H9 (cell line): ENCODE data around the gene PACSIN2. TPM values are rescaled to one million over a fixed set of nuclear protein-coding genes. Genes with fewer than 3 reads are reported as not detected.

Experiments used
- DNase-seq: peaks from one replicate; pipeline ENCODE4 v3.0.0-alpha.2; 2017
- H2AFZ ChIP-seq: one replicate; pipeline ENCODE4 v1.6.1; 2013; ENCODE audit warnings: mild to moderate bottlenecking, low read length, control low read depth, moderate library complexity
- H2AK5ac ChIP-seq: 2 replicates; pipeline ENCODE4 v1.6.1; 2013; ENCODE audit warnings: low read length, control low read depth, mixed read lengths; ENCODE audit not compliant: insufficient read length
- H2BK120ac ChIP-seq: one replicate; pipeline ENCODE4 v1.6.1; 2013; ENCODE audit warnings: low read depth, mild to moderate bottlenecking, low read length, control low read depth, inconsistent platforms; ENCODE audit not compliant: poor library complexity, severe bottlenecking
- H2BK12ac ChIP-seq: 2 replicates; pipeline ENCODE4 v1.6.1; 2013; ENCODE audit warnings: low read length, control low read depth, mixed read lengths, low read depth; ENCODE audit not compliant: insufficient read length
- H2BK15ac ChIP-seq: 2 replicates; pipeline ENCODE4 v1.6.1; 2013; ENCODE audit warnings: low read depth, low read length, control low read depth
- H2BK20ac ChIP-seq: one replicate; pipeline ENCODE4 v1.6.1; 2013; ENCODE audit warnings: low read depth, mild to moderate bottlenecking, low read length, control low read depth, inconsistent platforms; ENCODE audit not compliant: poor library complexity, severe bottlenecking
- H2BK5ac ChIP-seq: 2 replicates; pipeline ENCODE4 v1.6.1; 2013; ENCODE audit warnings: low read length, control low read depth, mixed read lengths; ENCODE audit not compliant: insufficient read length
- H3K14ac ChIP-seq: 2 replicates; pipeline ENCODE4 v1.6.1; 2013; ENCODE audit warnings: low read length, control low read depth; ENCODE audit not compliant: insufficient read depth
- H3K18ac ChIP-seq: 2 replicates; pipeline ENCODE4 v1.6.1; 2013; ENCODE audit warnings: low read depth, mild to moderate bottlenecking, mixed read lengths, low read length, control low read depth; ENCODE audit not compliant: insufficient read length
- H3K23ac ChIP-seq: 2 replicates; pipeline ENCODE4 v1.6.1; 2013; ENCODE audit warnings: low read length, control low read depth, mixed read lengths, low read depth; ENCODE audit not compliant: insufficient read length
- H3K23me2 ChIP-seq: 2 replicates; pipeline ENCODE4 v1.6.1; 2013; ENCODE audit warnings: low read depth, mild to moderate bottlenecking, mixed read lengths, low read length, control low read depth; ENCODE audit not compliant: insufficient read length, poor library complexity, severe bottlenecking
- H3K27ac ChIP-seq: 2 replicates; pipeline ENCODE4 v1.5.1; 2013; ENCODE audit warnings: low read length, control low read depth, mixed read lengths, low read depth; ENCODE audit not compliant: insufficient read length
- H3K27me3 ChIP-seq: 2 replicates; pipeline ENCODE4 v1.6.1; 2013; ENCODE audit warnings: low read length, control low read depth, inconsistent platforms; ENCODE audit not compliant: insufficient read depth
- H3K4ac ChIP-seq: 2 replicates; pipeline ENCODE4 v1.6.1; 2013; ENCODE audit warnings: low read depth, mild to moderate bottlenecking, control low read depth, inconsistent platforms, low read length, moderate library complexity
- H3K4me1 ChIP-seq: 2 replicates; pipeline ENCODE4 v1.6.1; 2013; ENCODE audit warnings: low read length, control low read depth, inconsistent platforms; ENCODE audit not compliant: insufficient read depth
- H3K4me2 ChIP-seq: 2 replicates; pipeline ENCODE4 v1.6.1; 2013; ENCODE audit warnings: low read length, control low read depth, mixed read lengths; ENCODE audit not compliant: insufficient read length, insufficient read depth
- H3K56ac ChIP-seq: 2 replicates; pipeline ENCODE4 v1.6.1; 2013; ENCODE audit warnings: low read depth, mild to moderate bottlenecking, mixed read lengths, low read length, control low read depth; ENCODE audit not compliant: insufficient read length
- H3K79me1 ChIP-seq: 2 replicates; pipeline ENCODE4 v1.6.1; 2013; ENCODE audit warnings: low read depth, mild to moderate bottlenecking, moderate library complexity, low read length, control low read depth, inconsistent platforms; ENCODE audit not compliant: insufficient read depth, poor library complexity, severe bottlenecking
- H3K79me2 ChIP-seq: 2 replicates; pipeline ENCODE4 v1.6.1; 2013; ENCODE audit warnings: low read length, control low read depth, inconsistent platforms; ENCODE audit not compliant: insufficient read depth
- H3K9ac ChIP-seq: 2 replicates; pipeline ENCODE4 v1.6.1; 2013; ENCODE audit warnings: low read length, control low read depth, mixed read lengths; ENCODE audit not compliant: insufficient read length; ENCODE audit errors: extremely low read depth
- H3K9me3 ChIP-seq: one replicate; pipeline ENCODE4 v1.6.1; 2013; ENCODE audit warnings: low read depth, low read length, inconsistent platforms; ENCODE audit not compliant: control insufficient read depth
- H3T11ph ChIP-seq: one replicate; pipeline ENCODE4 v1.6.1; 2013; ENCODE audit warnings: mild to moderate bottlenecking, low read length, control low read depth, inconsistent platforms
- H4K20me1 ChIP-seq: one replicate; pipeline ENCODE4 v1.6.1; 2013; ENCODE audit not compliant: control insufficient read depth, insufficient read length, insufficient read depth
- H4K5ac ChIP-seq: 2 replicates; pipeline ENCODE4 v1.6.1; 2013; ENCODE audit warnings: low read depth, mild to moderate bottlenecking, mixed read lengths, low read length, control low read depth; ENCODE audit not compliant: insufficient read length
- H4K8ac ChIP-seq: replicated peaks from 2 replicates; pipeline ENCODE4 v1.6.1; 2013; ENCODE audit warnings: low read length, control low read depth, mixed read lengths, low read depth; ENCODE audit not compliant: insufficient read length
- H4K91ac ChIP-seq: 2 replicates; pipeline ENCODE4 v1.6.1; 2013; ENCODE audit warnings: low read depth, mild to moderate bottlenecking, moderate library complexity, mixed read lengths, low read length, control low read depth; ENCODE audit not compliant: insufficient read length
- H3K27ac Mint-ChIP-seq, 3 experiments: 2 replicates in 2 of 3; 3 replicates in 1 of 3; pipeline ENCODE4 v1.8.0; 2020 to 2021; ENCODE audit warnings: mixed read lengths in 3 of 3, mild to moderate bottlenecking in 1 of 3, moderate library complexity in 1 of 3
- H3K27me3 Mint-ChIP-seq: 2 replicates; pipeline ENCODE4 v1.8.0; 2021; ENCODE audit warnings: low read depth, mild to moderate bottlenecking, moderate library complexity, mixed read lengths
- H3K36me3 Mint-ChIP-seq, 3 experiments: 2 replicates in 2 of 3; 3 replicates in 1 of 3; pipeline ENCODE4 v1.8.0; 2020 to 2021; ENCODE audit warnings: low read depth in 3 of 3, mixed read lengths in 3 of 3; ENCODE audit not compliant: insufficient read depth in 1 of 3
- H3K4me1 Mint-ChIP-seq, 2 experiments: 2 replicates each; pipeline ENCODE4 v1.8.0; 2020; ENCODE audit warnings: mixed read lengths in 2 of 2
- H3K4me3 Mint-ChIP-seq, 2 experiments: 2 replicates in 1 of 2; 3 replicates in 1 of 2; pipeline ENCODE4 v1.8.0; 2020 to 2021; ENCODE audit warnings: mild to moderate bottlenecking in 2 of 2, mixed read lengths in 2 of 2, moderate library complexity in 1 of 2
- H3K9me3 Mint-ChIP-seq, 2 experiments: 2 replicates in 1 of 2; 3 replicates in 1 of 2; pipeline ENCODE4 v1.8.0; 2020; ENCODE audit warnings: mild to moderate bottlenecking in 2 of 2, mixed read lengths in 2 of 2, moderate library complexity in 1 of 2
- WGBS: extraction: QIAGEN DNeasy Blood & Tissue Kit; methylation state at CpG from one replicate; pipeline ENCODE4 v1.1.7; 2013; ENCODE audit warnings: missing lambda C conversion rate, low lambda C conversion rate, mixed read lengths; ENCODE audit not compliant: insufficient read length; ENCODE audit errors: extremely low coverage; 5-methylcytosine and 5-hydroxymethylcytosine counted together
- total RNA-seq: library from RNA; stranded (reverse); gene quantifications from 2 replicates; pipeline ENCODE4 v1.2.1, GENCODE V29; 2021
- TF ChIP-seq, protein P1 (sequence below): fragments of 200-600 bp; sonication (generic); conservative IDR thresholded peaks from 3 replicates; pipeline ENCODE4 v1.8.0; 2021; ENCODE audit warnings: antibody characterized with exemption, mild to moderate bottlenecking

Gene PACSIN2
- total RNA-seq, 1 experiment from 2014 or later, result 62.3 TPM

GRCh38 chr22:43011079-43011478, 3.9 kb downstream of the PACSIN2 start:
- no peak overlapping the region for H2AFZ ChIP-seq
- H3K9ac ChIP-seq, result no peak overlapping the region
- H3K79me2 ChIP-seq, result peaks cover 46% of the 10 kb centered on the region; the same call in 1 of the 2 replicates
- no peaks in the 10 kb centered on the region for H4K20me1 ChIP-seq
- H3K27ac ChIP-seq, result no peak overlapping the region
- no peaks in the 10 kb centered on the region; a peak in 2 of 7 replicates for H3K36me3 Mint-ChIP-seq
- no peak for DNase-seq
- TF ChIP-seq, protein P1, sequence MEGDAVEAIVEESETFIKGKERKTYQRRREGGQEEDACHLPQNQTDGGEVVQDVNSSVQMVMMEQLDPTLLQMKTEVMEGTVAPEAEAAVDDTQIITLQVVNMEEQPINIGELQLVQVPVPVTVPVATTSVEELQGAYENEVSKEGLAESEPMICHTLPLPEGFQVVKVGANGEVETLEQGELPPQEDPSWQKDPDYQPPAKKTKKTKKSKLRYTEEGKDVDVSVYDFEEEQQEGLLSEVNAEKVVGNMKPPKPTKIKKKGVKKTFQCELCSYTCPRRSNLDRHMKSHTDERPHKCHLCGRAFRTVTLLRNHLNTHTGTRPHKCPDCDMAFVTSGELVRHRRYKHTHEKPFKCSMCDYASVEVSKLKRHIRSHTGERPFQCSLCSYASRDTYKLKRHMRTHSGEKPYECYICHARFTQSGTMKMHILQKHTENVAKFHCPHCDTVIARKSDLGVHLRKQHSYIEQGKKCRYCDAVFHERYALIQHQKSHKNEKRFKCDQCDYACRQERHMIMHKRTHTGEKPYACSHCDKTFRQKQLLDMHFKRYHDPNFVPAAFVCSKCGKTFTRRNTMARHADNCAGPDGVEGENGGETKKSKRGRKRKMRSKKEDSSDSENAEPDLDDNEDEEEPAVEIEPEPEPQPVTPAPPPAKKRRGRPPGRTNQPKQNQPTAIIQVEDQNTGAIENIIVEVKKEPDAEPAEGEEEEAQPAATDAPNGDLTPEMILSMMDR, result peak; percentile 33; the same call in 2 of the 3 replicates
- H3K56ac ChIP-seq, result no peak overlapping the region
- no peak overlapping the region for H2BK12ac ChIP-seq
- no peak overlapping the region for H3K4me3 Mint-ChIP-seq
- H4K5ac ChIP-seq, result no peak overlapping the region
- H3T11ph ChIP-seq, result no peak overlapping the region
- H3K14ac ChIP-seq, result no peak overlapping the region
- no peak overlapping the region for H3K4ac ChIP-seq
- no peak overlapping the region for H2AK5ac ChIP-seq
- peaks cover 43 to 44% of the 10 kb centered on the region in 2 experiments for H3K4me1 Mint-ChIP-seq
- H3K23me2 ChIP-seq, result peaks cover 9% of the 10 kb centered on the region
- no peaks in the 10 kb centered on the region; a peak in 1 of 5 replicates for H3K9me3 Mint-ChIP-seq
- no peak overlapping the region for H4K8ac ChIP-seq
- H3K9me3 ChIP-seq, result no peaks in the 10 kb centered on the region
- H3K4me1 ChIP-seq, result peaks cover 8% of the 10 kb centered on the region; the same call in 1 of the 2 replicates
- no peak overlapping the region for H4K91ac ChIP-seq
- no peak overlapping the region for H2BK5ac ChIP-seq
- H3K27me3 Mint-ChIP-seq, result peaks cover 2% of the 10 kb centered on the region
- no CpG with 5 or more reads among the region's 7 CpGs for WGBS
- H3K27me3 ChIP-seq, result no peaks in the 10 kb centered on the region
- no peak overlapping the region for H3K18ac ChIP-seq
- H3K27ac Mint-ChIP-seq, result peak overlapping the region in 1 of 3 experiments; percentile 40; a peak in 2 of 7 replicates
- no peak overlapping the region for H2BK15ac ChIP-seq
- H3K79me1 ChIP-seq, result no peaks in the 10 kb centered on the region
- H3K4me2 ChIP-seq, result no peak overlapping the region
- no peak overlapping the region for H2BK20ac ChIP-seq
- no peak overlapping the region for H2BK120ac ChIP-seq
- H3K23ac ChIP-seq, result no peak overlapping the region
